Anterior cingulate cortex (tissue), 58 donors: ENCODE measurements around the gene GALP.
"Not testable (repeated sequence)": the region's sequence is repeated elsewhere in the genome, so short reads cannot be mapped to it uniquely, and the experiment has no call there.

ENCODE experiments used
- DNase-seq, 58 donors: peaks; one replicate each; lab custom pipeline; 2025; lab: John Stamatoyannopoulos, UW

GALP gene

DNA sequence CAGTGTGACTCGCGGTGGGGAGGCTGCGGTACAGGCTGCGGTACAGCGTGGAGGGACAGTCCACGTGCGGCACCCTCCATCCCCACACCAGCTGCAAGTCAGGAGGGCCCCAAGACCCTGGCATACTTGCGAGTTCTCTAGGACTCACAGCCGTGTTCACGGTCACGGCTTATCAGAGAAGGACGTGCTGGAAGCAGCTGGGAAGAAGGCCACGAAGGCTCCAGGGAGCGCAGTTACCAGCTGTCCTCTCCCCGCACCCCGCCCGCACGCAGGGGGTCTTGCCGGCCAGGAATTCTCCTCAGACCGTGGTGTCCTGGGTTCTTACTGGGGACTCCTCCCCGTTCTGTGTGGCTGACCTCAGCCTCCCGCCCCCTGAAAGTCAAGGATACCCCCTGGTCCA lies 28.5 kb upstream of the GALP start:
- DNase-seq: no peak

DNA sequence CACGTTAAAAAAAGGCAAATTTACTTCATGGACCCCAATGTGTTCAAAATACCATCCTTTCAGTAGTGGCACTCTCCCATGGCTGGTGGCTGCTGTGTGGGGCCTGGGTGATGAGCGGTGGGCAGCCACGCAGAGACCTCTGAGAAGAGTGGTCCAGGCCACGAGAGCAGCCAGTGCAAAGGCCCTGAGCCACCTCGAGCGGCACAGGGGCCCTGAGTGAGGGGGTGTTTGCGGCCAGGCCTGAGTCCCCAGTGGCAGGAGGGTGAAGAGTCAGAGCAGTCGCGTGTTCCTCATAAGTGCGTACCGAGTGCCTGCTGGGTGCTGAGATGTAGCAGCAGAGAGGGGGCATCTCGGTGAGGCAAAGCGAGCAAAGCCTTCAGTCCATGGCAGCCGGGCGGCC lies 27.7 kb upstream of the GALP start:
- DNase-seq: no peak

DNA sequence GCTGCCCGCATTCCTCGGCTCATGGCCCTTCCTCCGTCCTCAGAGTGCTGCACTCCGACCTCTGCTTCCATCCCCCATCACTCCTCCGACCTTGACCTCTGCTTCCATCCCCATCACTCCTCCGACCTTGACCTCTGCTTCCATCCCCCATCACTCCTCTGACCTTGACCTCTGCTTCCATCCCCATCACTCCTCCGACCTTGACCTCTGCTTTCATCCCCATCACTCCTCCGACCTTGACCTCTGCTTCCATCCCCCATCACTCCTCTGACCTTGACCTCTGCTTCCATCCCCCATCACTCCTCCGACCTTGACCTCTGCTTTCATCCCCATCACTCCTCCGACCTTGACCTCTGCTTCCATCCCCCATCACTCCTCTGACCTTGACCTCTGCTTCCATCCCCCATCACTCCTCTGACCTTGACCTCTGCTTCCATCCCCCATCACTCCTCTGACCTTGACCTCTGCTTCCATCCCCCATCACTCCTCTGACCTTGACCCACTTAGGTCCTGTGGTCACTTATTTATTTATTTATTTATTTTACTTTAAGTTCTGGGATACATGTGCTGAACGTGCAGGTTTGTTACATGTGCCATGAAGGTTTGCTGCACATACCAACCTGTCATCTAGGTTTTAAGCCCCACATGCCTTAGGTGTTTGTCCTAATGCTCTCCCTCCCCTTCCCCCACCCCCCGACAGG lies 26.7 kb upstream of the GALP start:
- DNase-seq: not testable (repeated sequence)

DNA sequence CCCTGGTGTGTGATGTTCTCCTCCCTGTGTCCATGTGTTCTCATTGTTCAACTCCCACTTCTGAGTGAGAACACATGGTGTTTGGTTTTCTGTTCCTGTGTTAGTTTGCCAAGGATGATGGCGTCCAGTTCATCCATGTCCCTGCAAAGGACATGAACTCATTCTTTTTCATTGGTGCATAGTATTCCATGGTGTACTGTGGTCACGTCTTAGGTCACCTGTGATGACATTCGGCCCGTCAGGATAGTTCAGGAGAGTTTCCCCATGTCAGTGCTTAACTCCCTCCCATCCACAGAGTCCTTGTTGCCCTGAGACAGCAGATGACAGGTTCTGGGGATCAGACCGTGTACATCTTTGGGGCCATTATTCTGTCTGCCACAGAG lies 26.2 kb upstream of the GALP start:
- no peak for DNase-seq

DNA sequence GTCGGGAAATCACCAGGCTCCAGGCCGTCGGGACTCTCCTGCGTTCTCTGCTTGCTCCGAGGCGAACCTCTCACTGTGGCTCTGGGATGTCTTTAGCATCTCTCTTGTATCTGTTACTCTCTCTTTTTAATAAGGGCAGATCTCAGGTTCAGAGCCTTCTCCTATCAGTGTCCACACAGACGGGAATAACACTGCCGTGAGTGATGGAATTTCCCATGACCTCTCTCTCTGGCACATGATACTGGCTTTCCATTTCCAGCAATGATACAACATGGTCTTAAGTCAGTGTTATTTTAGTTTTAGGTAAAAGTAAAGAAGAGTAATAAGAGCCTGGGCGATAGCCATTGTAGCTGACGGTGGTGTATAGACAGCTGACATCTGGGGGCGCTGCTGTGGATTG lies 25.4 kb upstream of the GALP start:
- DNase-seq: peak in 3 of 58 donors; percentile 8 to 34 (median 9)

DNA sequence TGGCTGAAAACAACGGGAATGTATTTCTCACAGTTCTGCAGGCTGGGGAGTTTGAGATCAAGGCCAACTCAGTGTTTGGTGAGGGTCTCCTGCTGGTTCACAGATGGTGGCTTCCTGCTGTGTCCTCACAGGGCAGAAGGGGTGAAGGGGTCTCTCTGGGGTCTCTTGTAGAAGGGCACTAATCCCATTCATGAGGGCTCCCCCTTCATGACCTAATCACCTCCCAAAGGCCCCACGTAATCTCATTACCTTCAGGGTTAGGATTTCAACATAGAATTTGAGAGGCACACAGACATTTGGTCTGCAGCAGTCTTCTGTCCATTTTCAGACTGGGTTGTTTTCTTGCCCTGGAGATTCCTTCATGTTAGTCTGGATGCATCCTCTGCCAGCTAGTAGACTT lies 23.2 kb upstream of the GALP start:
- DNase-seq: no peak

DNA sequence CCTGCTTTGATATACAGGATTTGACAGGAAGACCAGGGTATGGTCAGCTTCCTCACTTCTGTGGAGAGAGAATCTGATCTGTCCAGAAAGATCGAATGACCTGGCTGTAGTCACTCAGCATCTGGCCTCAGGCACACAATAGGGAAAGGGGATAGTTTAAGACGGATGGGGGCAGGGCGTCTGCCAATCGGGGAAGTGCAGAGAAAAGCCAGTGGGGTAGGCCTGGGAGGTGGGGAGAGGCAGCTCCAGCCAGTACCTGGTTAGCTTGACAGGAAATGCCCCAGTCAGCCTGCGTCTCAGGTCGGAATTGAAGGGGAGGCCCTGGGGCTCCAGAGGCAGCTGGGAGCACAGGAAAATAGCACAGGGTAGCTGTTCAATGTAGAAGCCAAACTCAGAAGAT lies 22.3 kb upstream of the GALP start:
- no peak for DNase-seq

DNA sequence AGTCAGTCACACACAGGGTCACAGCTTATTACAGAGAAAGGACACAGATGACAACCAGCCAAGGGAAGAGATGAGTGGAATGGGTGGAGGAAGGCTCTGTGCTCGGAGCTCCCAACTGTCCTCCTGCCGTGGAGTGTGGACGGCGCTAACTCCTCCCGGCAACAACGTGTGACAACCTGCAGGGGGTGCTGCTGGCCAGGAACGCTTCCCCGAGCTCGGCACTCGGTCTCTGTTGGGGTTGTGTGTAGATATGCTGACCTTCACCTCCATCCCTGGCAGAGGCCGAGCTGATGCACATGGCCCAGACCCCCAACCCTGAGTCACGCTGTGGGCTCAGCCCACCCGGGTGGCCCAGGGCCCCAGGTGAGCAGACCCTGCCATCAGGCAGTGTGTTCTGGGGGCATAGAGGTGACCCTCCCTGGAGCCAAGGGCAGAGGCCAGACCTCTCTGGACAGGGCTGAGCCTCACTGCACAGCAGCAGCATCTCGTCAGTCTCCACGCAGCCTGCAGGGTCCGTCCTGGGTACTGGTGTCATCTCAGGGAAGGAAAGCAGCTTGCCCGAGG lies 20.6 kb upstream of the GALP start:
- peak in 2 of 58 donors; percentile 6 to 12 for DNase-seq

DNA sequence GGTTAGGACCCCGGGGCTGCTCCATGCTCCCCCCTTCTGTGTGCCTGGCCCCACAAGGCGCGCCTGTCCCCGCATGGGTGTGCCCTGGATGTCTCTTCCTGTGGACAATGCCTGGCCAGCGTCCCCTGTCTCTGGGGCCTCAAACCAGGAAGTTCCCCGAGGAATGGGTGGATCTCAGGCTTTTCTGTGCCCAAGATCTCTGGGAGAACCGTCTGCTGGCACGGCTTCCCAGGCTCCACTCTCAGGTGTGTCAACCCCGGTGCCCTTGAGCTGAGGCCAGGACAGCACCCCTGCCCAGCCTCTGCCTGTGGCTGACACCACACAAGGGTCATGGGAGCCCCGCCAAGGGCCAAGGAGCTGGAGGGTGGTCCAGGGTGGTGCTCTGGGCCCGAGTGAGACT lies 19.0 kb upstream of the GALP start:
- DNase-seq: no peak

DNA sequence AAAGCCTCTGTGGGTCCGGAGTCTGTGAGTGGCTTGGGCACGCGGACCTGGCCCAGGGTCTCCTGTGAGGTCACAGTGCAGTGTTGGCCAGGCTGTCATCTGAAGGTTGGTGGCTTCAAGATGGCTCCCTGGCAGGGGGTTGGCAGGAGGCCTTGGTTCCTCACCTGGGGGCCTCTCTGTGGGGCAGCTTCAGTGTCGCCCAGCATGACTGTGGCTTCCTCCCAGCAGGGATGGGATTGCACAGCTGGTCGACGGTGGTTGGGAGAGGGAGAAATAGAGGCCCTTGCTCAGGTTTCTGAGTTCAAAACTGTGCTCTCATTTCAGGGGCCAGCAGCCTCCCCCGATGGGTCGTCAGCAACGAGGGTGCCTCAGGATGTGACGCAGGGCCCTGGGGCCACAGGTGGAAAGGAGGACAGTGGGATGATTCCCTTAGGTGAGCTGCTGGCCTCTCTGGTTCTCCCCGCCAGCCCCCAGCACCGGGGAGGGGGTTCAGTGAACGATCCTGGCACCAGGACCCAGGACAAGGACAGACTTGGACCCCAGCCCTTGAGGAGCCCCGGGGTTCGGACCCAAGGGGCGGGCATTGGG lies 17.5 kb upstream of the GALP start:
- DNase-seq: no peak

DNA sequence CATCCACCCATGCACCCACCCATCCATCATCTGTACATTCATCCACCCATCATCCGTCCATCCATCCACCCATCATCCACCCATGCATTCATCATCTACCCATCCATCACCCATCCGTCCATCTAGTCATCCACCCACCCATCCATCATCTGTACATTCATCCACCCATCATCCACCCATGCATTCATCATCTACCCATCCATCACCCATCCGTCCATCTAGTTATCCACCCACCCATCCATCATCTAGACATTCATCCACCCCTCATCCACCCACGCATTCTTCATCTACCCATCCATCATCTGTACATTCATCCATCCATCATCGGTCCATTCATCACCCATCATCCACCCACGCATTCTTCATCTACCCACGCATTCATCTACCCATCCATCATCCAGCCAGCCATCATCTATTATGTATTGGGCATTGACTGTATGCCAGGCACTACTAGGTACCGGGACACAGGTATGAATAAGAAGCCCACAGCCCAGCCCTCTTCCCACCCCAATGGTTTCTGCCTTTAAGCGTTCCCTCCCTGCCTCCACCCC lies 16.7 kb upstream of the GALP start:
- DNase-seq: no peak

DNA sequence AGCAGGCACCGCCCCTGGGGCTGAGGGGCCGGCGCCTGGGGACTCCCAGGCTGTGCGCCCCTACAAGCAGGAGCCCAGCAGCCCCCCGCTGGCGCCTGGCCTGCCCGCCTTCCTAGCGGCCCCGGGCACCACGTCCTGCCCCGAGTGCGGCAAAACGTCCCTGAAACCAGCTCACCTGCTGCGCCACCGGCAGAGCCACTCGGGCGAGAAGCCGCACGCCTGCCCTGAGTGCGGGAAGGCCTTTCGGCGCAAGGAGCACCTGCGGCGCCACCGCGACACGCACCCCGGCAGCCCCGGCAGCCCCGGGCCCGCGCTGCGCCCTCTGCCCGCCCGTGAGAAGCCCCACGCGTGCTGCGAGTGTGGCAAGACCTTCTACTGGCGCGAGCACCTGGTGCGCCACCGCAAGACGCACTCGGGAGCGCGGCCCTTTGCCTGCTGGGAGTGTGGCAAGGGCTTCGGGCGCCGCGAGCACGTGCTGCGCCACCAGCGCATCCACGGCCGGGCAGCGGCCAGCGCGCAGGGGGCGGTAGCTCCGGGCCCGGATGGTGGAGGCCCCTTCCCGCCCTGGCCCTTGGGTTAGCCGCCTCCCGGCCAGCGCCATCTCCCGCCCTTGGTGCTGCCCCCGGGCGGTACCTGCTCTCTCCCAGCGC lies 16.1 kb upstream of the GALP start:
- no peak for DNase-seq

DNA sequence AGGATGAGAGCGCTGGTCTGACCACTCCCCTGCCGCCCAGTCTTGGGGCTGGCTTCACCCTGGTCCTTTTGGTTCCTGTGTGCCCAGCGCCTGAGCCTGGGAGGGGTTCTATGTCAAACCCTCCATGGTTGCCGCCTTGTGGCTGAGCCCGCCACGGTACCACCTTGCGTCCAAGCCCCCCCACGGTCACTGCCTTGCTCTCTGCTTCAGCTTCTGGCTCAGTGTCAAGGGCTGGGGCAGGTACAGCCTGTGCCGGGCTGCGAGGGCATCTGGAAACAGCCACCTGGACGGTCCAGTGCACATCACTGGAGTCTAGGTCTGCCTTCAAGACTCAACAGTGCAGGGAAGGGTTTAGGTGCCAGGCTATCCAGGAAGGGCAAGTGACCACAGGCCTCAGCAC lies 14.3 kb upstream of the GALP start:
- DNase-seq: no peak

DNA sequence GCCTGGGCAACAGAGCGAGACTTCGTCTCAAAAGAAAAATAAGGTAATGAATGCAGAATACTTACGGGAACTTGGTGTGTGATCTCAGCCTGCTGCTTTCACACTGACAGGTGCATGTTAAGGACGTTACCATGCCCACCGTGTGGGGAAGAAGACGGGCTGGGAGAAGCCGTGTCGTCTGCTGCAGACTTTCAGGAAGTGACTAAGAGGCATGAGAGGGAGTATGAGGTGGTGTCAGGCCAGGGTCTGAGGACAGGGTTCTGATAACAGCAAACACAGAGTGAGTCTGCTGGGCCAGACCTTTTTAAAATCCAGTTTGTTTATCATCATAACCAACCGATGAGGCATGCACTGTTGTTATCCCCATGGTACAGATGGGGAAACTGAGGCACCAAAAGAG lies 13.6 kb upstream of the GALP start:
- no peak for DNase-seq

DNA sequence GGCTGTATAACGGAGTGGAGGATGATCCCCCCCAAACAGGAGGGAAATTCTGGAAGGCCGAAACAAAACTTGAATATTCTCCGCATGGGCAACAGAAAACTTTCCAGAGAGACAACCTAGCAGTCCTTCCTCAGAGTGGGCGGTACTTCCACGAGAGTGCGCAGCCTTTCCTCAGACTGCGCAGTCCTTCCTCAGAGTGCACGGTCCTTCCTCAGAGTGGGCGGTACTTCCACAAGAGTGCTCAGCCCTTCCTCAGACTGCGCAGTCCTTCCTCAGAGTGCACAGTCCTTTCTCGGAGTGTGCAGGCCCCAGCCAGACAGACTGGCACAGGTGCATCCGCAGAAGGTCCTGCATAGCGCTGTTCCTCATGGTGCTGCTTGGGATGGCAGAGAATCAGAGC lies 12.7 kb upstream of the GALP start:
- no peak for DNase-seq

DNA sequence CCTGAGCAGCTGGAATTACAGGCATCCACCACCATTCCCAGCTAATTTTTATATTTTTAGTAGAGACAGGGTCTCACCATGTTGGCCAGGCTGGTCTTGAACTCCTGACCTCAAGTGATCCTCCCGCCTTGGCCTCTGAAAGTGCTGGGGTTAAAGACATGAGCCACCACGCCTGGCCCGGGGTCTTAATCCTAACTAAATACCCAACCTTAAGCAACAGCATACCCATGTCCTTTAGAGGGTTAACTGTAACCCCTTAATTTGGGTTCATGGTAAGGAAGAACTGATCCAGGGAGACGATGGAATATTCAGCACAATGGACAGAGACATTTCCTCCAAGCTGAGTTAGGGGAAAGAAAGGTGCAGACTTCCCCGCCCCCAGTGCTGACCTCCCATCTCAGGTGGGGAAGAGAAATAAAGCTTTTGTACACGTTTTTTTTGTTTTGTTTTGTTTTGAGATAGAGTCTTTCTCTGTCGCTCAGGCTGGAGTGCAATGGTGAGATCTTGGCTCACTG lies 8.7 kb upstream of the GALP start:
- DNase-seq: no peak

DNA sequence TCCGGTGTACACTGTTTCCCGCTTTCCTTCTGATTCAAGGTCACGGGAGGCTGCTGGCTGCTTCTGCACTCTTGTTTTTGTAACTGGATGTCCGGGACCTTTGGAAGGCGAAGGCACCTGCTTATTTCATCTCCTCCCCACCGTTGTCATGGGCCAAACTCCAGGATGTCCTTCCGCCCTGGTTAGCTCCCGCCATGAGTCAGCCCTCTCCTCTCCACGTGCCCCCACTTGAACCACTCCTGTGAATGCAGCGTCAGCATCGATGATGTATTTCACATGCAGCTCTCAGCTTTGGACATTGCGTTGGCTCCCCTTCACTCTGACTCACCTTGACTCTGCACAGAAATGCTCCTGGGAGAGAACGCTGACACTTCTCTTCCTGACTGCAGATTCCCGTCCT lies 5.5 kb upstream of the GALP start:
- no peak for DNase-seq

DNA sequence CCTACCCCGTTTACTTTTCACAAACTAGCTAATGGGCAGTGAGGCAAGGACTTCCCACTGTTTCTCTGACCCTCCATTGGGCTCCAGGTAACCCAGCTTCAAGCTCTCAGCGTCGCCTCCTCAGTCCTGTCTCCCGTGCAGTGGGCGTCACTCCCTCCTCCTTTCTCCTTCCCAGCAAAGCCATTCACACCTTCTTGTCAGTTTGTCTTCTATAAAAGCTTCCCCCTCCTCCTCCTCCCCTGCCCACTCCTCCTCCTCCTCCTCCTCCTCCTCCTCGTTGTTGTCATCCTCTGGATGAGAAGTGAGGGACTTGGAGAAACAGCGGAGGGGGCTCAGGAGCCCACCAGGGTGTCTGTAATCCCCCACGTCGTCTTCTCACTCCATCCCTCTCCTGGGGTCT lies 1.7 kb upstream of the GALP start:
- no peak for DNase-seq

DNA sequence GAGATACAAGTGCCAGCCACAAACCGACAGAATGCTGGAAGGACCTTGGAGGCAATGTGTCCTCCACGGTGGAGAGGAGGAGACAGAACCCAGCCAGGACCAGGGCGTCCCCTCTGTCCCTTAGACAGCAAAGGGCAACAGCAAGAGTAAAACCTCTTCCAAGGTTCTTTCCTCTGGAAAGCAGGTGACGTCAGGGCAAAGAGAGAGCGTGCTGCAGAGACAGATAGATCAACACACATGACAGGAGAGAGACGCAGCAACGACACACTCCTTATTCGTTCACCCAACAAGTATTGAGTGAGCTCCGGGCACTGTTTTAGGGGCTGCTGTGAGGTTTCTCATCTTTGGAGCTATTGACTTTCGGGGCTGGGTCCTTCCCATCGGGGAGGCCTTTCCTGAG lies 1.3 kb upstream of the GALP start:
- DNase-seq: no peak

DNA sequence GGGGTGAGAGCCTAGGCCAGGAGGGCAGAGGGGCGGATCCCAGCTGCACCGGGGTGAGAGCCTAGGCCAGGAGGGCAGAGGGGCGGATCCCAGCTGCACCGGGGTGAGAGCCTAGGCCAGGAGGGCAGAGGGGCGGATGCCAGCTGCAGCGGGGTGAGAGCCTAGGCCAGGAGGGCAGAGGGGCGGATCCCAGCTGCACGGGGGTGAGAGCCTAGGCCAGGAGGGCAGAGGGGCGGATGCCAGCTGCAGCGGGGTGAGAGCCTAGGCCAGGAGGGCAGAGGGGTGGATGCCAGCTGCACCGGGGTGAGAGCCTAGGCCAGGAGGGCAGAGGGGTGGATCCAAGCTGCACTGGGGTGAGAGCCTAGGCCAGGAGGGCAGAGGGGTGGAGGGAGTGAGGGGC lies 502 bp downstream of the GALP start:
- not testable (repeated sequence) for DNase-seq

DNA sequence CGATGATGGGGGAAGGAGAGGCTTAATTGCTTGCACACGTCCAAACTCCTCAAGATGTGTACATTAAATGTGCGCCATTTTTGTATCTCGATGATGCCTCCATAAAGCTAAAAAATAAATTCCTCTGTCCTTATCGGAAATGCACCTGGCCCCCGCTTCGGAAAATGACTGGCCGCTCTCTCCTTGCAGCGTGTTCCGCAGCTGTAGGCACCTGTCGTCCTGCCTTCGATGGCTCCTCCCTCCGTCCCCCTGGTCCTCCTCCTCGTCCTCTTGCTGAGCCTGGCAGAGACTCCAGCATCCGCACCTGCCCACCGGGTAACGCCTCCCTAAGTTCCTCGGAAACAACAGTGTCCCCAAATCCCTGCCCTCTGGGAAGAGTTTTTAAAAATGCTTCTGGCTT lies 1.1 kb downstream of the GALP start:
- DNase-seq: no peak
